ENCODE measurements around the gene USP43. TPM values are rescaled to one million over a fixed set of nuclear protein-coding genes. Genes with fewer than 3 reads are reported as not detected.

Gene USP43
- 3.9 to 5.3 TPM (median 4.5 TPM) in 5 replicates for total RNA-seq (2022; extraction: Qiagen RNA extraction; ENCODE audit: low read depth)

GRCh38 chr17:9644910-9645751 is at the start of gene USP43:
Gene USP43, plus strand, starts transcription at chr17:9645517. Its CDS starts 116 bp downstream, at chr17:9645633.

Other genes with a start within 250 kb of the USP43 start
- 60.8 to 83.5 TPM (median 63.3 TPM) in 5 replicates for gene STX8, start 69.7 kb upstream of the USP43 start, total RNA-seq (2022; extraction: Qiagen RNA extraction; ENCODE audit: low read depth)
- gene CFAP52, start 68.9 kb upstream of the USP43 start, total RNA-seq (2022; extraction: Qiagen RNA extraction; ENCODE audit: low read depth) = 0.29 TPM in 1 of 5 replicates, not detected in the others
- gene DHRS7C, start 146.1 kb downstream of the USP43 start, total RNA-seq (2022; extraction: Qiagen RNA extraction; ENCODE audit: low read depth) = not detected in 5 replicates
- not detected in 5 replicates for gene GSG1L2, start 176.6 kb downstream of the USP43 start, total RNA-seq (2022; extraction: Qiagen RNA extraction; ENCODE audit: low read depth)
- 8.5 to 14.7 TPM (median 9.3 TPM) in 5 replicates for gene GLP2R, start 180.4 kb downstream of the USP43 start, total RNA-seq (2022; extraction: Qiagen RNA extraction; ENCODE audit: low read depth)

Data from A549 treated with CpdA at 1 μM for 4 hours (cell line).